A673 (cell line): ENCODE measurements around the gene HEBP1. TPM values are rescaled to one million over a fixed set of nuclear protein-coding genes. Genes with fewer than 3 reads are reported as not detected.

Source experiments
- BruUV-seq: library from RNA; stranded (reverse); fragments of 400-500 nt; replicated peaks from 2 replicates; lab custom pipeline; 2021; lab: Mats Ljungman, UMichigan
- CTCF ChIA-PET: fragments of 300-600 bp; sonication (Branson Sonifier 250); formaldehyde crosslinking; loops from one replicate; lab custom pipeline; 2022; ENCODE audit warnings: antibody characterized with exemption; lab: Charles Lee
- POLR2A ChIA-PET: fragments of 300-600 bp; sonication (Branson Sonifier 250); formaldehyde crosslinking; loops from one replicate; lab custom pipeline; 2022; ENCODE audit warnings: antibody characterized with exemption; ENCODE audit not compliant: low non-redundant PET; lab: Charles Lee
- DNase-seq: peaks from one replicate; pipeline ENCODE4 v3.0.0-alpha.2; 2015; ENCODE audit warnings: low spot score
- H3K27ac ChIP-seq: fragments of 200-600 bp; sonication (generic); 2 replicates; pipeline ENCODE4 v1.5.1; 2016; ENCODE audit warnings: mixed run types, low read depth, mild to moderate bottlenecking, mixed read lengths, antibody characterized with exemption, low read length; ENCODE audit not compliant: poor library complexity, severe bottlenecking
- H3K27me3 ChIP-seq: fragments of 200-600 bp; sonication (generic); replicated peaks from 2 replicates; pipeline ENCODE4 v1.6.1; 2017; ENCODE audit warnings: mixed run types, low read depth, mild to moderate bottlenecking, mixed read lengths, antibody characterized with exemption, low read length; ENCODE audit not compliant: insufficient read depth, poor library complexity
- H3K36me3 ChIP-seq: fragments of 200-600 bp; sonication (generic); 2 replicates; pipeline ENCODE4 v1.6.1; 2016; ENCODE audit warnings: mixed run types, mild to moderate bottlenecking, mixed read lengths, antibody characterized with exemption, low read length; ENCODE audit not compliant: insufficient read depth, poor library complexity, severe bottlenecking
- H3K4me1 ChIP-seq: fragments of 200-600 bp; sonication (generic); 2 replicates; pipeline ENCODE4 v1.6.1; 2017; ENCODE audit warnings: mixed run types, mild to moderate bottlenecking, mixed read lengths, antibody characterized with exemption, low read length; ENCODE audit not compliant: insufficient read depth, poor library complexity, severe bottlenecking
- H3K4me3 ChIP-seq: fragments of 200-600 bp; sonication (generic); 2 replicates; pipeline ENCODE4 v1.5.1; 2016; ENCODE audit warnings: low read depth, mixed run types, mild to moderate bottlenecking, mixed read lengths, low read length; ENCODE audit not compliant: poor library complexity, severe bottlenecking
- H3K9me3 ChIP-seq: fragments of 200-600 bp; sonication (generic); 2 replicates; pipeline ENCODE4 v1.6.1; 2016; ENCODE audit warnings: mixed run types, low read depth, mild to moderate bottlenecking, mixed read lengths, antibody characterized with exemption, low read length; ENCODE audit not compliant: poor library complexity, severe bottlenecking
- CTCF ChIP-seq: fragments of 300-800, 200-600 bp; sonication (generic); conservative IDR thresholded peaks from 2 replicates; pipeline ENCODE4 v1.5.1; 2017; ENCODE audit warnings: low read depth, mild to moderate bottlenecking, antibody characterized with exemption, low read length, moderate library complexity, mixed read lengths
- EZH2 ChIP-seq: fragments of 200-600 bp; sonication (generic); IDR thresholded peaks from 2 replicates; pipeline ENCODE4 v1.6.1; 2017; ENCODE audit warnings: borderline replicate concordance, low read depth, mild to moderate bottlenecking, mixed read lengths, antibody characterized with exemption, low read length; ENCODE audit not compliant: poor library complexity, severe bottlenecking
- intact Hi-C: fragments of 100-400 bp; cut with micrococcal nuclease; formaldehyde crosslinking; loops from one replicate; pipeline ENCODE4 v1.10.0; 2022; ENCODE audit not compliant: unreplicated experiment
- total RNA-seq: library from RNA; stranded (reverse); gene quantifications from 2 replicates; pipeline ENCODE4 v1.2.3, GENCODE V29; 2021

The HEBP1 gene
- total RNA-seq, 1 experiment from 2014 or later, result 28.1 TPM

GRCh38 chr12:12997734-12998133 is 2.3 kb downstream of the HEBP1 start:
- ChIA-PET CTCF (no interaction called here), POLR2A (no interaction called here)
- BruUV-seq, result no TSS peak
- TF ChIP-seq CTCF (no peak), EZH2 (no peak)
- Histone ChIP-seq H3K36me3 (no peaks in the 10 kb centered on the region), H3K4me3 (no peak overlapping the region), H3K4me1 (peaks cover 6% of the 10 kb centered on the region), H3K27ac (no peak overlapping the region), H3K27me3 (no peaks in the 10 kb centered on the region), H3K9me3 (no peaks in the 10 kb centered on the region)
- intact Hi-C loops, result no loop called here
- no peak for DNase-seq

GRCh38 chr12:12997156-12997555 is 2.9 kb downstream of the HEBP1 start:
- Histone ChIP-seq H3K36me3 (no peaks in the 10 kb centered on the region), H3K27ac (no peak overlapping the region), H3K4me3 (no peak overlapping the region), H3K4me1 (peaks cover 12% of the 10 kb centered on the region), H3K9me3 (no peaks in the 10 kb centered on the region), H3K27me3 (no peaks in the 10 kb centered on the region)
- no TSS peak for BruUV-seq
- ChIA-PET CTCF (no interaction called here), POLR2A (no interaction called here)
- intact Hi-C loops, result no loop called here
- no peak for DNase-seq
- TF ChIP-seq EZH2, result no peak
- TF ChIP-seq CTCF, result no peak

- Histone ChIP-seq H3K9me3 (no peaks in the 10 kb centered on the region), H3K4me1 (peaks cover 21% of the 10 kb centered on the region), H3K27me3 (no peaks in the 10 kb centered on the region), H3K27ac (no peak overlapping the region), H3K36me3 (no peaks in the 10 kb centered on the region), H3K4me3 (no peak overlapping the region)
- CTCF ChIA-PET, result no interaction called here
- BruUV-seq, result no TSS peak
- POLR2A ChIA-PET, result no interaction called here
- TF ChIP-seq CTCF (no peak), EZH2 (no peak)
- DNase-seq, result no peak
- intact Hi-C loops, result no loop called here
These were observed 3.9 kb downstream of the HEBP1 start for GRCh38 chr12:12996209-12996608.
